ENCODE results near the gene PLXNB3.

The PLXNB3 gene

DNA sequence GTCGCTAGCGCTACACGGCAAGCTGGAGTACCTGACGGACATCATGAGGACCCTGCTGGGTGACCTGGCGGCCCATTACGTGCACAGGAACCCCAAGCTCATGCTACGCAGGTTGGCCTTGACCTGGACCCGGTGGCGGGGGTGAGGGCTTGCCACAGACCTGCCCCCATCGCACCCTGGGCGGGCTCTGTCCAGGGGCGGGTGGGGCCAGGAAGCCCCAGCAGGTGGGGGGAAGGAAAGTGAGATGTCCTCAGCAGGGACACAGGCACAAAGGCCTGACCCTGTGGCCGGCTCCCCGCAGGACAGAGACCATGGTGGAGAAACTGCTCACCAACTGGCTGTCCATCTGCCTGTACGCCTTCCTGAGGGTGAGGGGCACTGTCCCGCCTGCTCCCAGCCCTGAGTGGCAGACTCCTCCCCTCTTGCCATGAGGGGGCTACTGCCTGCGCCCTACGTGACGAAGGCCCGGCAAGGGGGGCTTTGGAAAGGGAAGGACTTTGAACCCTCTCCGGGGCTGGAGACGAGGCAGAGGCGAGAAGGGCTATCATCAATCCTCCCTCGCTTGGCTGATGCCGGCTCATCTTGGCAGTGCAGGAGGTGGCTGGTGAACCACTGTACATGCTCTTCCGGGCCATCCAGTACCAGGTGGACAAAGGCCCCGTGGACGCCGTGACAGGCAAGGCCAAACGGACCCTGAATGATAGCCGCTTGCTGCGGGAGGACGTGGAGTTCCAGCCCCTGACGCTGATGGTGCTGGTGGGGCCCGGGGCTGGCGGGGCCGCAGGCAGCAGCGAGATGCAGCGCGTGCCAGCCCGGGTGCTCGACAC is 11.5 kb downstream of the PLXNB3 start:
- no peak for DNase-seq

DNA sequence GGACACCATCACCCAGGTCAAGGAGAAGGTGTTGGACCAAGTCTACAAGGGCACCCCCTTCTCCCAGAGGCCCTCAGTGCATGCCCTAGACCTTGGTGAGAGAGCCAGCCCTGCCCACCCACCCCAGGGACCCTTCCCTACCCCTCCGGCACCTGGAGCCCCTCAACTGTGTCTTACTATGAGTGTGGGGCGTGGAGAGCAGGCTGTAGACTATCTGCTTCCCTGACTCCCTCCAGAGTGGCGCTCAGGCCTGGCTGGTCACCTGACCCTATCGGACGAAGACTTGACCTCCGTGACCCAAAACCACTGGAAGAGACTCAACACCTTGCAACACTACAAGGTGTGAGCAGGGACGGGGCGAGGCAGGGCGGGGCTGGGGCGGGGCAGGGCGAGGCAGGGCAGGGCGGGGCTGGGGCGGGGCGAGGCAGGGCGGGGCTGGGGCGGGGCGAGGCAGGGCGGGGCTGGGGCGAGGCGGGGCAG is 12.1 kb downstream of the PLXNB3 start:
- no peak for DNase-seq

DNA sequence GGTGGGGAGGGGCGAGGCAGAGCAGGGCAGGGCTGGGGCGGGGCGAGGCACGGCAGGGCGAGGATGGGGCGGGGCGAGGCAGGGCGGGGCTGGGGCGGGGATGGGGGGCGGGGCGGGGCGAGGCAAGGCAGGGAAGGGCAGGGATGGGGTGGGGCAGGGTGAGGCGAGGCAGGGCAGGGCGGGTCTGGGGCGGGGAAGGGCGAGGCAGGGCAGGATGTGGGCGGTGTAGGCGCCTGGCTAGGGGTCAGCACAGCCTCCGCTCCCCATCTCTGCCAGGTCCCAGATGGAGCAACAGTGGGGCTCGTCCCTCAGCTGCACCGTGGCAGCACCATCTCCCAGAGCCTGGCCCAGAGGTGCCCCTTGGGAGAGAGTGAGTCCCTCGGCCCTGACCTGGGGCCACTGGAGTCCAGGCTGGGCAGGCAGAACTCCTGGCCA is 12.6 kb downstream of the PLXNB3 start:
- peak; percentile 37 for DNase-seq

DNA sequence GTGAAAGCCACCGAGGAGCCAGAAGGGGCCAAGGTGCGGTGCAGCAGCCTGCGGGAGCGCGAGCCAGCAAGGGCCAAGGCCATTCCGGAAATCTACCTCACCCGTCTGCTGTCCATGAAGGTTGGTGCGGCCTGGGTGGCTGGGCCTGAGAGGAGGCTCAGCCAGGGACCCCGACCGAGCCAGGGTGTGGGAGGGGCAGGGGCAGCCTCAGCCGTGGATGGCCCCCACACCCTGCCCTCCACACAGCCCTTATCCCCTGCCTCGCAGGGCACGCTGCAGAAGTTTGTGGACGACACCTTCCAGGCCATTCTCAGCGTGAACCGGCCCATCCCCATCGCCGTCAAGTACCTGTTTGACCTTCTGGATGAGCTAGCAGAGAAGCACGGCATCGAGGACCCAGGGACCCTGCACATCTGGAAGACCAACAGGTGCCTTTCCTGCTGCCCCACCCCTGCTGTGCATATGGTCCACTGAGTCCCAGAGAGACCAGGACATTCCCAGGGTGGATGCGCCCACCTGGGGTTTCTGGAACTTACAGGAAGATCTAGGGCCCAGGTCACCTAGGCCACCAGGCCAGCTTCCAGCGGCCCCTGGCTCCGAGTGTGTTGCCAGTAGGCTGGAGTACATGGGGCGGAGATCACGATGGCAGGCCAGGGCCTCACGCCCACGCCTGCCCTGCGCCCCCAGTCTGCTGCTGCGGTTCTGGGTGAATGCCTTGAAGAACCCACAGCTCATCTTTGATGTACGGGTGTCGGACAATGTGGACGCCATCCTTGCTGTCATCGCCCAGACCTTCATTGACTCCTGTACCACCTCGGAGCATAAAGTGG is 13.4 kb downstream of the PLXNB3 start:
- DNase-seq, result no peak

DNA sequence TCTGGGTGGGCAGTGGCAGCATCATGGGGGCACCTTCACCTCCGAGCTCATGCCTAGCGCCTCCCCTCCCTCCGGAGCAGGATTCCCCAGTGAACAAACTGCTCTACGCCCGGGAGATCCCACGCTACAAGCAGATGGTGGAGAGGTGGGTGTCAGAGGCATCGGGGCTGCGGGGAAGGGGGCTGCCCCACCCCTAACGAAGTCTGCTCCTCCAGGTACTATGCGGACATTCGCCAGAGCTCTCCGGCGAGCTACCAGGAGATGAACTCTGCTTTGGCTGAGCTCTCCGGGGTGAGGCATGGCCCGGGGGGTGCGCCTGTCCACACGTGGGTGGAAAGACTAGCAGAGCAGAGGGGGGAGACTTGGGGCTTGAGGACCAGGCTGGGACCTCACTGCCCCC is 14.1 kb downstream of the PLXNB3 start:
- DNase-seq, result no peak

DNA sequence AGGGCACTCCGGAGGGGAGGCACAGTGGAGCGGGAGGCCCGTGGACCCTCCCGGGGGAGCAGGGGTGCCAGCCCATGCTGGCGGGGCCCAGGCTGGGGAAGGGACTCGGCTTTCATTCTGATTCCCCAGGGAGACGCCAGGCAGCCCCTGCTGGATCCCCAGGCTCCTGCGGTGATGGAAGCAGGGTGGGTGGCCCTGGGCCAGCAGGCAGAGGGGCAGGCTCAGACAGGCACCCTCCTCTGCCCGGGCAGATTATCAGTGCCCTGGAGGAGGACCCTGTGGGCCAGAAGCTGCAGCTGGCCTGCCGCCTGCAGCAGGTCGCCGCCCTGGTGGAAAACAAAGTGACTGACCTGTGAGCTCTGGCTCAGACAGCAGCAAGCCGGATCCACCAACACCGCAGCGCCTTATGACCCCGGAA is 14.6 kb downstream of the PLXNB3 start:
- DNase-seq, result peak; percentile 66

- DNase-seq, result no peak
Measured at GRCh38 chrX:153779891-153780677, 16.0 kb downstream of the PLXNB3 start.

- no peak for DNase-seq
Measured at GRCh38 chrX:153780678-153781427, 16.8 kb downstream of the PLXNB3 start, which contains the start of gene SRPK3. SRPK3 (plus strand) TSS chrX:153781041; CDS start chrX:153781087, 46 bp downstream.

GRCh38 chrX:153781428-153782047 is 17.5 kb downstream of the PLXNB3 start:
- DNase-seq, result peak; percentile 53

DNA sequence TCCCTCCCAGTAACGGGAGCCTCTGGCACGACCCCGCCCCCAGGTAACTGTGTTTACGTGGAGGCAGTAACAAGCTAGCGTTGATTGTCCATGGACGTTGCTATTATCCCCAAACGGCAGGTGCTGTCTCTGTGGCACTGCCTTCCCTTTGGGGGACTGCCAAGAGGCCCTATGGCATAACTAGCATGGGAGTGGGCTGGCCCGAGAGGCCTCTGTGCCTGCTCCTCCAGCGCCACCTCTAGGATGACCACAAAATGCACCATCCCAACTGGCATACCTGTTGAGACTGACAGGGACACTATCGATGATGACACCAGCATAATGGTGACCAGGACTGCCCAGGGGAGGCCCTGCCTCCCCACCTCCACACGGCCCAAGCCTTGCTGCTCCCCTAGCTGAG is 18.3 kb downstream of the PLXNB3 start:
- no peak for DNase-seq

DNA sequence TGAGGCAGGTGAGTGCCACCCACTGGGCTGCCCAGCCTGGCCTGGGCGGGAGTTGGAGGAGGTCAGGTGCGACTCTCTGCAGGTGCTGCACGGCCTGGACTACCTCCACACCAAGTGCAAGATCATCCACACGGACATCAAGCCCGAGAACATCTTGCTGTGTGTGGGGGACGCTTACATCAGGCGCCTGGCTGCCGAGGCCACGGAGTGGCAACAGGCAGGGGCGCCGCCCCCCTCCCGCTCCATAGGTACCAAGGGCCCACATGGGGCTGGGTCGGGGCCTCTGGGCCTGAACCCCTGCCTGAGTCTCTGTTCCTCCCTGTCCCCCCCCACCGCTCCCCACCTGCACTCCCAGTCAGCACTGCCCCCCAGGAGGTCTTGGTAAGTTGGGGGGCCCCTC is 18.8 kb downstream of the PLXNB3 start:
- DNase-seq, result no peak

- DNase-seq, result no peak
Measured at GRCh38 chrX:153783378-153784013, 19.4 kb downstream of the PLXNB3 start.

GRCh38 chrX:153784325-153784967 is 20.4 kb downstream of the PLXNB3 start:
- no peak for DNase-seq

- no peak for DNase-seq
Measured at GRCh38 chrX:153786669-153787068, 22.6 kb downstream of the PLXNB3 start.

- no peak for DNase-seq
Measured at GRCh38 chrX:153789654-153790053, 25.6 kb downstream of the PLXNB3 start.

GRCh38 chrX:153791104-153791852 is 27.2 kb downstream of the PLXNB3 start:
- DNase-seq, result no peak

DNA sequence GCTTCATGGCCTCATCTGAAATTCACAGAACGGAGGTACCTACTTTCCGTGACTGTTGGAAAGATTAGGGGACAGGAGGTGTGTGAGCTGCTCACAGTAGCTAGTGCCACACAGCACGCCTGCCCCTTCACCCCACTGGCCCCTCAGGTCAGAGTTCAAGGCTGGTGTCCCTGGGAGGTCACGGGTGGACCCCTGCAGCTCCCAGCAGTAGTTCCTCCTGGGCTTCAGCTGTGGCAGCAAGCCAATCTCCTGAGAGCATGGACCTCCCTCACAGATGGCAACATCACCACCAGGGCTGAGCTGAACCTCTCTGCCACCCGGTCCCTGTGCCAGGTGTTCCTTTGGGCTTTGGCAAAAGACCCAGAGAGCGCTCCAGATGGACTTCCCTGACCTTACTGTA is 28.3 kb downstream of the PLXNB3 start:
- no peak for DNase-seq

DNA sequence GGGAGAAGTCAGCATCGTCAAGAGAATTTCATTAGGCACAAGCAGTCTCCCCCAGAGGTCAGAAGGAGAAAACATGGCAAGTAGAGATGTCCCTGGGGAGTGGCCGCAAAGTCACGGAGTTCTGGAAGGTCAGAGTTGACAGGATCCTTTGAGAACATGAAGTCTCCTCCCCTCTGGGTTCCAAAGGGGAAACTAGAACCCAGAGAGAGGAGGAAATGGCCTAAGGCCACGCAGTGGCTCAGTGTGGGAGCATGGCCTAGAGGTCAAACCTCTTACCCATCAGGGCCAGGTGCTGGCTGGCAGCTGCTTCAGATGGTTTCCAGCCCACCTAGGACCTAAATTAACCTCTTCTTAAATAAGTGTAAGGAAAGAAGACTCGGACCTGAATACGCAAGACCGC is 29.2 kb downstream of the PLXNB3 start:
- no peak for DNase-seq

GRCh38 chrX:153794018-153794896 is 30.2 kb downstream of the PLXNB3 start, which contains the start of the genes IDH3G and SSR4:
IDH3G (minus strand) TSS chrX:153794375; CDS start chrX:153794326, 49 bp downstream.
SSR4 (plus strand) TSS chrX:153794668; CDS start chrX:153794688, 20 bp downstream.
- DNase-seq, result peak; percentile 87

Measured in NCI-H2171 (cell line).